AG04450 (cell line): Measurements from ENCODE around the gene SPAG7. TPM values are rescaled to one million over a fixed set of nuclear protein-coding genes. Genes with fewer than 3 reads are reported as not detected.

Experiments used
- CTCF ChIA-PET: fragments of 300-600, 350-600 bp; formaldehyde crosslinking; extraction: SDS; loops from one replicate; lab custom pipeline; 2022; ENCODE audit warnings: antibody characterized with exemption, inconsistent platforms; lab: Charles Lee
- POLR2A ChIA-PET: fragments of 350-600 bp; formaldehyde crosslinking; extraction: SDS; loops from one replicate; lab custom pipeline; 2021; ENCODE audit warnings: antibody characterized with exemption, inconsistent platforms; lab: Yijun Ruan, JAX
- DNase-seq: peaks from one replicate; pipeline ENCODE4 v3.0.0-alpha.2; 2011; ENCODE audit warnings: low read depth, low spot score
- H3K27ac ChIP-seq: one replicate; pipeline ENCODE4 v1.5.1; 2012; ENCODE audit warnings: low read depth, low read length, control low read depth
- H3K27me3 ChIP-seq: one replicate; pipeline ENCODE4 v1.6.0; 2012; ENCODE audit warnings: low read length; ENCODE audit not compliant: control insufficient read depth, insufficient read depth
- H3K4me3 ChIP-seq: 2 replicates; pipeline ENCODE4 v1.5.1; 2011; ENCODE audit warnings: mild to moderate bottlenecking, low read depth, low read length, control low read depth
- H3K9me3 ChIP-seq: 2 replicates; pipeline ENCODE4 v1.5.1; 2012; ENCODE audit warnings: low read length; ENCODE audit not compliant: control insufficient read depth, insufficient read depth
- CTCF ChIP-seq: IDR thresholded peaks from 2 replicates; pipeline ENCODE4 v1.5.1; 2011; ENCODE audit warnings: low read depth, low read length, control low read depth, inconsistent platforms
- polyA plus RNA-seq: library from polyadenylated mRNA; depleted of rRNA; stranded (reverse); fragments of >200 nt; gene quantifications from 2 replicates; pipeline ENCODE4 v1.2.3, GENCODE V29; 2011

Gene SPAG7
- polyA plus RNA-seq, 1 experiment = 71.1 TPM

GRCh38 chr17:4998027-4998731 is 30.6 kb upstream of the SPAG7 start:
- Histone ChIP-seq H3K27me3 (no peaks in the 10 kb centered on the region), H3K4me3 (peak overlapping the region; percentile 94), H3K27ac (no peak overlapping the region), H3K9me3 (no peaks in the 10 kb centered on the region; the same call in 1 of the 2 replicates)
- DNase-seq = no peak
- CTCF ChIA-PET = interaction anchor here (1.5 to 1.8 kb wide), 3 partner anchors 9 to 64 kb away, joined by 3 to 5 read pairs (median 4); partner anchors contain the start of gene CAMTA2
- POLR2A ChIA-PET = interaction anchor here (1.0 to 1.7 kb wide), 8 partner anchors 9 to 59 kb away, joined by 3 to 15 read pairs (median 5); partner anchors contain the start of genes CAMTA2, PFN1, RNF167 and SLC25A11
- TF ChIP-seq CTCF = no peak

- no peak for TF ChIP-seq CTCF
- DNase-seq = peak; percentile 54
- Histone ChIP-seq H3K4me3 (peak within 1 kb of the TSS; percentile 94), H3K9me3 (no peaks in the 10 kb centered on the region; the same call in 1 of the 2 replicates), H3K27ac (peak within 1 kb of the TSS; percentile 39), H3K27me3 (no peaks in the 10 kb centered on the region)
- ChIA-PET CTCF (interaction anchor here (1.5 to 1.8 kb wide), 3 partner anchors 8 to 64 kb away, joined by 3 to 5 read pairs (median 4); partner anchors contain the start of gene CAMTA2), POLR2A (interaction anchor here (0.5 to 1.7 kb wide), 9 partner anchors 9 to 58 kb away, joined by 3 to 15 read pairs (median 4); partner anchors contain the start of genes CAMTA2, PFN1, RNF167 and SLC25A11)
These were observed 29.8 kb upstream of the SPAG7 start, which contains the start of the genes INCA1 and KIF1C for GRCh38 chr17:4997302-4998026. INCA1 (minus strand) TSS chr17:4997522; CDS start chr17:4994437, 3,085 bp downstream. KIF1C (plus strand) TSS chr17:4997950; CDS start chr17:5000247, 2,297 bp downstream.

- TF ChIP-seq CTCF = no peak
- ChIA-PET CTCF (interaction anchor here (0.9 kb wide), 2 partner anchors 8 to 14 kb away, joined by 3 to 5 read pairs; no protein-coding TSS in a partner anchor), POLR2A (no interaction called here)
- Histone ChIP-seq H3K27ac (no peak overlapping the region), H3K4me3 (no peak overlapping the region), H3K9me3 (no peaks in the 10 kb centered on the region), H3K27me3 (no peaks in the 10 kb centered on the region)
- no peak for DNase-seq
These were observed 26.5 kb upstream of the SPAG7 start for GRCh38 chr17:4994081-4994595.

GRCh38 chr17:4987767-4988567 is 20.4 kb upstream of the SPAG7 start:
- H3K27me3 ChIP-seq = no peaks in the 10 kb centered on the region
- H3K4me3 ChIP-seq = peak overlapping the region; percentile 85
- ChIA-PET POLR2A (interaction anchor here (0.8 to 3.1 kb wide), 5 partner anchors 10 to 71 kb away, joined by 3 to 11 read pairs (median 5); partner anchors contain the start of genes INCA1, KIF1C and SPAG7), CTCF (interaction anchor here (0.6 to 1.9 kb wide), 12 partner anchors 8 to 79 kb away, joined by 3 to 7 read pairs (median 4); partner anchors contain the start of genes INCA1, KIF1C and SLC25A11)
- H3K27ac ChIP-seq = peak overlapping the region; percentile 52
- DNase-seq = no peak
- no peaks in the 10 kb centered on the region; the same call in 1 of the 2 replicates for H3K9me3 ChIP-seq
- TF ChIP-seq CTCF = no peak
